ENCODE measurements around the gene CD46. TPM values are rescaled to one million over a fixed set of nuclear protein-coding genes. Genes with fewer than 3 reads are reported as not detected.

Gene CD46
- total and polyA plus RNA-seq, 7 donors: 18.6 to 143 (median 104) TPM

- no peak overlapping the region for H3K4me3 ChIP-seq
- TF ChIP-seq POLR2AphosphoS5 (IDR thresholded peaks at IDR 0.05) (no peak), POLR2A (IDR thresholded peaks at IDR 0.05) (no peak), EP300 (IDR thresholded peaks at IDR 0.05) (no peak), CTCF (IDR thresholded peaks at IDR 0.05) (no peak)
- peak overlapping the region; percentile 17 to 55 (median 44) for H3K27ac ChIP-seq
- 45 to 73% methylated on average over 6 of the region's 6 CpGs for WGBS, 2 donors
- H3K36me3 ChIP-seq: peaks cover 6 to 59% (median 33%) of the 10 kb centered on the region in 4 donors
- no peak for DNase-seq
- intact Hi-C loops (cut with DNase I): loop anchor here (5.0 to 10.0 kb wide), 2 partner anchors 47 to 154 kb away; partner anchors contain the start of genes CD46 and CR1L
- H3K4me1 ChIP-seq: peaks cover 0 to 15% (median 0%) of the 10 kb centered on the region in 4 donors
- H3K9me3 ChIP-seq: no peaks in the 10 kb centered on the region
- no peaks in the 10 kb centered on the region for H3K27me3 ChIP-seq
Observed at GRCh38 chr1:207798847-207799246, 47.0 kb downstream of the CD46 start.

DNA sequence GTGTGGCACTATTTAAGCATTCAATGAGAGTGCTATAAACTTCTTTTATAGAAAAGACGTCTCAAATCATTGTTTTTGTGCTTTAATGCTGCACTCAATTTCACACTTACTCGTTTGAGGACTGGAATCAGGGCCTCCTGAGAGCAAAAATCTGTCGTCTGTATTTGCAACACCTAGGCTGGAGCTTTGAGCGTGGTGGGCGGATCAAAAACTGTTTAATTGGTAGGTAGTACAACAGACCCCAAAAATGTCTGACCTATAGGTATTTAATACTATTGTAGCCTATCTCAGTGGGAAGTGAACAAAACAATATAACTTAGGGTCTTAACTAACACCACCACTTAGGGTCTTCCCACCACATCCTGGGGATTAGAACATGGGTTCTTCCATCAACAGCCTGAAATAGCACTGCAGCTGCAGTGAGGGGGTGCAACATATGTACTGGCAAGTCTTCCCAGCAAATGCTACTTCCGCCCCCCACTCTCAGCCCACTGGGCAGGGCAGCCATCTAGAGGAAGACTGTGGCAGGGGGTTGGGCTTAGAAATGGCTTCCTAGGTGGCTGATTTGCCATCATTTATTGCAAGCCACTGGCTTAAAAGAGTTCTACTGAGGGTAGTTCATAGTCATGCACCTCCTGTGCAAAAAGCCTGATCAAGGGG is 48.3 kb downstream of the CD46 start:
- intact Hi-C loops (cut with DNase I): loop anchor here (5.0 to 10.0 kb wide), 2 partner anchors 48 to 155 kb away; partner anchors contain the start of genes CD46 and CR1L
- peaks cover 0 to 28% (median 9%) of the 10 kb centered on the region in 4 donors for H3K4me1 ChIP-seq

GRCh38 chr1:207801819-207802218 is 50.0 kb downstream of the CD46 start:
- H3K27me3 ChIP-seq: no peaks in the 10 kb centered on the region
- 85 to 88% methylated on average over 12 of the region's 12 CpGs for WGBS, 2 donors
- TF ChIP-seq POLR2AphosphoS5 (IDR thresholded peaks at IDR 0.05): peak in 3 of 4 donors; percentile 4 to 45 (median 44)
- TF ChIP-seq CTCF (IDR thresholded peaks at IDR 0.05): no peak
- no peak for TF ChIP-seq EP300 (IDR thresholded peaks at IDR 0.05)
- peak overlapping the region in 1 of 4 donors; percentile 8 for H3K27ac ChIP-seq
- peaks cover 30 to 67% (median 56%) of the 10 kb centered on the region in 4 donors for H3K36me3 ChIP-seq
- H3K4me1 ChIP-seq: peaks cover 0 to 44% (median 26%) of the 10 kb centered on the region in 4 donors
- no peak for DNase-seq
- intact Hi-C loops (cut with DNase I): no loop called here
- no peaks in the 10 kb centered on the region for H3K9me3 ChIP-seq
- H3K4me3 ChIP-seq: no peak overlapping the region

More for the DNA sequence above, 48.3 kb downstream of the CD46 start:
- Histone ChIP-seq H3K27ac (peak overlapping the region in 2 of 4 donors; percentile 27 to 55), H3K4me3 (no peak overlapping the region), H3K9me3 (no peaks in the 10 kb centered on the region), H3K27me3 (no peaks in the 10 kb centered on the region), H3K36me3 (peaks cover 18 to 60% (median 44%) of the 10 kb centered on the region in 4 donors)
- TF ChIP-seq CTCF (IDR thresholded peaks at IDR 0.05) (no peak), POLR2AphosphoS5 (IDR thresholded peaks at IDR 0.05) (peak in 2 of 4 donors; percentile 33 to 56)
- 79 to 87% methylated on average over 6 of the region's 6 CpGs for WGBS, 2 donors
- DNase-seq: no peak

DNA sequence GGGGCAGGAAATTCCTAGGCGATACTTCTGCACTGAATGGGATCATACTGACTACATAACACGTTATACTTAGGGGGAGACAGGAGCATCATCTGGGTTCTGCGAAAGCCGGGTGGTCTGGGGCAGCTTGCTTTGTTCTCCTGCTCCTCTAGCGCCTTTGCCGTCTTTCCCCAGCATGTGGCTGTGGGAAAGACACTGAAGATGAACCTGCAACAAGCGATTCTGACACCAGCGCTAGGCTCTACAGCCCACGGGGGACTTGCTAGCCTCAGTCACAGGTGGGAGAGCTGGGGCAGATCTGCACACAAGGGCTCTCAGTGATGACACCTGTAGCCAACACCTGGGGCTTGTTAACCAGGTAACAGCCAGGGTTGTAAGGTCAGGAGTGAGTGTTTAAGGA is 51.8 kb downstream of the CD46 start:
- intact Hi-C loops (cut with DNase I): no loop called here
- no peak for TF ChIP-seq POLR2A (IDR thresholded peaks at IDR 0.05)
- Histone ChIP-seq H3K4me3 (no peak overlapping the region), H3K27ac (peak overlapping the region; percentile 77 to 99 (median 82)), H3K4me1 (peaks cover 0 to 53% (median 45%) of the 10 kb centered on the region in 4 donors), H3K27me3 (no peaks in the 10 kb centered on the region), H3K36me3 (peaks cover 42 to 86% (median 74%) of the 10 kb centered on the region in 4 donors), H3K9me3 (no peaks in the 10 kb centered on the region)
- WGBS, 2 donors: 87 to 89% methylated on average over 9 of the region's 9 CpGs
- DNase-seq: no peak

DNA sequence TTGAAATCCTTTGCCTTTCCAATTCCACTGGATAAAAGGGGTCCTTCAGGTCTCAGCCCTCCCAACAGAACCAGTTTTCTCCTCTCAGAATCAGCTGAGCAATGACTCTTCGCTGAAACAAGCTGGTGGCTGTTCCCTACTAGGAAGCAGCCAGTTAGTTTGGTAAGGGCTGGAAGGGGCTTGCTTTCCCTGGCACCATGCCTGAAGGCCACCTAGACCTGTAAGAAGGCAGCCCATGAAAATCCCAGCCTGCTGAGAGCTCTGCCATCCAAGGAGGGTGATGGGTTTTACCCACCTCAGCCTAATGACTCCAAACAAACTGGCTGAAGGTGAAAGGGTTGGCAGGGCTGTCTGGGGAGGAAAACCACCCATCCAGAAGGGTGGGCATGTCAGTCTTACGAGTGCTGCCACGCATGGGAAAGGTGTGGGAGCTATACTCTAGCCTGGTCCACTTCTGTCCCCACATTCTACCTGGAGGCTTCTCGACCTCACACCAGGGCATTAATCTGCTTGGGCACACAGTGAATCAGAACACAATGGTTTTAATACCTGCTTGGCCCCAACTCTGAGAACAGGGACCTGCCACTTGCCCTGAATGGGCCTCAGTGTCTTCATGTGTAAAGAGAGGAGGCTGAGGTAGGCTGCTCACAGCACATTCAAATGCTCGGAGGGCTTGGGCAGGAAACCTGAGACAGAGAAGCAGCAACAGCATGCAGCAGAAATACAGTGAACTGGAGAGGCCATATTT is 53.0 kb downstream of the CD46 start:
- intact Hi-C loops (cut with DNase I): loop anchor here (5.0 kb wide), 1 partner anchor 157 kb away; no protein-coding TSS in a partner anchor
- TF ChIP-seq CTCF (IDR thresholded peaks at IDR 0.05) (no peak), EP300 (IDR thresholded peaks at IDR 0.05) (no peak), POLR2AphosphoS5 (IDR thresholded peaks at IDR 0.05) (no peak), POLR2A (IDR thresholded peaks at IDR 0.05) (no peak)
- Histone ChIP-seq H3K27ac (peak overlapping the region; percentile 77 to 99 (median 82)), H3K9me3 (no peaks in the 10 kb centered on the region), H3K27me3 (no peaks in the 10 kb centered on the region), H3K36me3 (peaks cover 42 to 98% (median 86%) of the 10 kb centered on the region in 4 donors), H3K4me1 (peaks cover 0 to 65% (median 57%) of the 10 kb centered on the region in 4 donors), H3K4me3 (no peak overlapping the region)
- WGBS, 2 donors: 84 to 94% methylated on average over 5 of the region's 5 CpGs
- no peak for DNase-seq

Measured in sigmoid colon (tissue), 7 donors.